Endodermal cell (in vitro differentiated cells): ENCODE data around the gene SRGAP3. TPM values are rescaled to one million over a fixed set of nuclear protein-coding genes. Genes with fewer than 3 reads are reported as not detected.
"Not testable (repeated sequence)": the region's sequence is repeated elsewhere in the genome, so short reads cannot be mapped to it uniquely, and the experiment has no call there.

Source experiments
- DNase-seq: peaks from one replicate; pipeline ENCODE4 v3.0.0-alpha.2; 2017
- H3K27ac ChIP-seq: 2 replicates; pipeline ENCODE4 v1.5.1; 2013; ENCODE audit warnings: mild to moderate bottlenecking, low read depth, low read length, moderate library complexity
- H3K27me3 ChIP-seq: 2 replicates; pipeline ENCODE4 v1.6.1; 2013; ENCODE audit warnings: mild to moderate bottlenecking, low read length, moderate library complexity; ENCODE audit not compliant: insufficient read depth, control insufficient read depth, poor library complexity, severe bottlenecking
- H3K36me3 ChIP-seq: 2 replicates; pipeline ENCODE4 v1.7.0; 2013; ENCODE audit warnings: mild to moderate bottlenecking, low read length, moderate library complexity; ENCODE audit not compliant: control insufficient read depth, insufficient read depth
- H3K4me1 ChIP-seq: one replicate; pipeline ENCODE4 v1.7.0; 2013; ENCODE audit warnings: low read length; ENCODE audit not compliant: control insufficient read depth, insufficient read depth
- H3K4me3 ChIP-seq: 2 replicates; pipeline ENCODE4 v1.5.1; 2013; ENCODE audit warnings: mild to moderate bottlenecking, low read length, moderate library complexity
- H3K9ac ChIP-seq: 2 replicates; pipeline ENCODE4 v1.6.1; 2013; ENCODE audit warnings: mild to moderate bottlenecking, low read length, moderate library complexity; ENCODE audit not compliant: poor library complexity, severe bottlenecking; ENCODE audit errors: extremely low read depth
- H3K9me3 ChIP-seq: 2 replicates; pipeline ENCODE4 v1.6.1; 2013; ENCODE audit warnings: mild to moderate bottlenecking, low read length, moderate library complexity; ENCODE audit not compliant: control insufficient read depth
- H3K27ac Mint-ChIP-seq: 2 replicates; pipeline ENCODE4 v1.8.0; 2020; ENCODE audit warnings: mixed read lengths
- H3K27me3 Mint-ChIP-seq: 2 replicates; pipeline ENCODE4 v1.8.0; 2021; ENCODE audit warnings: mild to moderate bottlenecking, mixed read lengths; ENCODE audit not compliant: insufficient read depth
- H3K36me3 Mint-ChIP-seq: 2 replicates; pipeline ENCODE4 v1.8.0; 2020; ENCODE audit warnings: low read depth, mixed read lengths
- H3K4me1 Mint-ChIP-seq: 2 replicates; pipeline ENCODE4 v1.8.0; 2020; ENCODE audit warnings: mixed read lengths
- H3K4me3 Mint-ChIP-seq: 2 replicates; pipeline ENCODE4 v1.8.0; 2020; ENCODE audit warnings: mild to moderate bottlenecking, moderate library complexity, mixed read lengths
- H3K9me3 Mint-ChIP-seq: 2 replicates; pipeline ENCODE4 v1.8.0; 2020; ENCODE audit warnings: mild to moderate bottlenecking, mixed read lengths
- WGBS, 2 experiments: methylation state at CpG; one replicate each; pipeline versions ENCODE4 v1.1.5 to v1.1.7; 2013; ENCODE audit warnings: missing lambda C conversion rate in 2 of 2, mixed read lengths in 1 of 2; ENCODE audit not compliant: insufficient coverage in 1 of 2, insufficient read length in 1 of 2; 5-methylcytosine and 5-hydroxymethylcytosine counted together
- total RNA-seq, 2 donors: library from RNA; stranded (reverse); fragmentation: NEBNext Ultra II Directional in 1 of 2; extraction: Animal tissue kit (Norgen Biotek cat#: 25700) in 1 of 2; gene quantifications; 2 replicates in 1 of 2; 3 replicates in 1 of 2; pipeline ENCODE4 v1.2.1, GENCODE V29; 2021
- TF ChIP-seq, protein P1 (sequence below): fragments of 200-600 bp; sonication (generic); conservative IDR thresholded peaks from 2 replicates; pipeline ENCODE4 v1.5.0; 2021; ENCODE audit warnings: antibody characterized with exemption, mild to moderate bottlenecking

Gene SRGAP3
- total RNA-seq, 2 donors from 2014 or later: 5.0 to 8.1 TPM

DNA sequence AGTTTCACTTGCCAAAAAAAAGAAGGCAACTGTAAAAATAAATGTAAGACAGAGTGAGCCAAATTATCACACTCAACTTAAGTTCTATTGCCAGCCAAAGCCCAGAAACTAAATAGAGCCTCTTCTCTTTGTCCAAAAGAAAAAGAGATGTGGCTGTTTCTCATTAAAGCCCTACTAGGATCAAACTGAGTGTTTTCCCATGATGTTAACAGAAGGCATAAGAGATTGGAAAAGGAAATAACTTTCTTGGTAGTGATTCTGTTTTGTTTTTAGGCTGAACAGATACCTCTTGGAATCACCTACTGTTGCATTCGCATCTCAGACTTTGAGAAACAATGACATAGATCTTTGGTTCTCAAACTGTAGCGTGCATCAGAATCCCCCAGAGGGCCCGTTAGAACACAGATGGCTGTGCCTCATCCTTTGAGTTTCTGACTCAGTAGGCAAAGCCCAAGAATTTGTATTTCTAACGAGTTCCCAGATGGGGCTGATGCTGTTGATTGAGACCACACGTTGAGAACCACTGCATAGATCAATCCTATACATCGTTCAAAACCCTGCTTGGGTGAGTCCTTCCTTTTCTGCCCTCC, 42.5 kb upstream of the SRGAP3 start:
- Histone ChIP-seq H3K27me3 (no peaks in the 10 kb centered on the region), H3K4me1 (no peaks in the 10 kb centered on the region), H3K9ac (no peak overlapping the region), H3K9me3 (no peaks in the 10 kb centered on the region), H3K4me3 (no peak overlapping the region), H3K27ac (peak overlapping the region; percentile 50), H3K36me3 (no peaks in the 10 kb centered on the region)
- DNase-seq: no peak
- peaks cover 10% of the 10 kb centered on the region for H3K9me3 Mint-ChIP-seq
- WGBS, 2 experiments: 68 to 77% methylated on average over 6 of the region's 6 CpGs
- no peak overlapping the region for H3K4me3 Mint-ChIP-seq
- no peak overlapping the region for H3K27ac Mint-ChIP-seq
- no peaks in the 10 kb centered on the region for H3K36me3 Mint-ChIP-seq
- H3K27me3 Mint-ChIP-seq: peaks cover 9% of the 10 kb centered on the region
- no peaks in the 10 kb centered on the region for H3K4me1 Mint-ChIP-seq
- TF ChIP-seq, protein P1, sequence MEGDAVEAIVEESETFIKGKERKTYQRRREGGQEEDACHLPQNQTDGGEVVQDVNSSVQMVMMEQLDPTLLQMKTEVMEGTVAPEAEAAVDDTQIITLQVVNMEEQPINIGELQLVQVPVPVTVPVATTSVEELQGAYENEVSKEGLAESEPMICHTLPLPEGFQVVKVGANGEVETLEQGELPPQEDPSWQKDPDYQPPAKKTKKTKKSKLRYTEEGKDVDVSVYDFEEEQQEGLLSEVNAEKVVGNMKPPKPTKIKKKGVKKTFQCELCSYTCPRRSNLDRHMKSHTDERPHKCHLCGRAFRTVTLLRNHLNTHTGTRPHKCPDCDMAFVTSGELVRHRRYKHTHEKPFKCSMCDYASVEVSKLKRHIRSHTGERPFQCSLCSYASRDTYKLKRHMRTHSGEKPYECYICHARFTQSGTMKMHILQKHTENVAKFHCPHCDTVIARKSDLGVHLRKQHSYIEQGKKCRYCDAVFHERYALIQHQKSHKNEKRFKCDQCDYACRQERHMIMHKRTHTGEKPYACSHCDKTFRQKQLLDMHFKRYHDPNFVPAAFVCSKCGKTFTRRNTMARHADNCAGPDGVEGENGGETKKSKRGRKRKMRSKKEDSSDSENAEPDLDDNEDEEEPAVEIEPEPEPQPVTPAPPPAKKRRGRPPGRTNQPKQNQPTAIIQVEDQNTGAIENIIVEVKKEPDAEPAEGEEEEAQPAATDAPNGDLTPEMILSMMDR: no peak

DNA sequence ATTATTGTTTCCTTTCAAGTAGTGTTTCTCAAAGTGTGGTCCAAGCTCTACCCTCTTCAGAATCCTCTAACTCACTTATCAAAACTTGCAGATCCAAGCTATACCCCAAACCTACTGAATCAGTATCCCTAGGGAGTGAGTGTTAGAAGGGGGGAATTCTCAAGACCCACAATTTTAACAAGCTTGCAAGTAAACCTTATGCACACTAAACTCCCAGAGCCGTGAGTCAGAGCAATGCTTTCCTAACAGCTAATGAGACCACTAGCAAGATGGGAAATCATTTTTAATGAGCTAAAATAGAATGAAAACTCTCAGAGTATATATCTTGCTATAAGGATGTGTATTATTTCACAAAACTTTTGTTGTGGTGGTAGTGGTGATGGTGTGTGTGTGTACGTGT, 41.1 kb upstream of the SRGAP3 start:
- Mint-ChIP-seq H3K27me3 (peaks cover under 1% of the 10 kb centered on the region), H3K9me3 (peaks cover 10% of the 10 kb centered on the region), H3K27ac (no peak overlapping the region), H3K36me3 (no peaks in the 10 kb centered on the region), H3K4me3 (no peak overlapping the region), H3K4me1 (no peaks in the 10 kb centered on the region)
- Histone ChIP-seq H3K27ac (no peak overlapping the region), H3K9ac (no peak overlapping the region), H3K36me3 (no peaks in the 10 kb centered on the region), H3K27me3 (no peaks in the 10 kb centered on the region), H3K4me1 (no peaks in the 10 kb centered on the region), H3K4me3 (no peak overlapping the region), H3K9me3 (no peaks in the 10 kb centered on the region)
- 69% methylated on average over 2 of the region's 2 CpGs; no CpG with 5 or more reads in 1 of the 2 experiments for WGBS, 2 experiments
- no peak for DNase-seq
- TF ChIP-seq, protein P1: no peak

DNA sequence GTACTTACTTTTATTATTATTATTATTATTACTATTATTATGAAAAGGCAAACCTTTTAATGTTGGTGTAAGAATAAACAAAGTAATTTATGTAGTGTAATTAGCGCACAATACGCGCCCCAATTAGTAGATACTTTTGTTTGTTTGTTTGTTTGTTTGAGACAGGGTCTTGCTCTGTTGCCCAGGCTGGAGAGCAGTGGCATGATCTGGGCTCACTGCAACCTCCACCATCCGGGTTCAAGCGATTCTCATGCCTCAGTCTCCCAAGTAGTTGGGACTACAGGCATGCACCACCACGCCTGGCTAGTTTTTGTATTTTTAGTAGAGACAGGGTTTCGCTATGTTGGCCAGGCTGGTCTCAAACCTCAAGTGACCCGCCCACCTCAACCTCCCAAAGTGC, 32.1 kb upstream of the SRGAP3 start:
- H3K27me3 ChIP-seq, H3K27ac ChIP-seq, H3K36me3 ChIP-seq, H3K4me3 ChIP-seq, H3K4me1 ChIP-seq, H3K9me3 Mint-ChIP-seq, H3K36me3 Mint-ChIP-seq, H3K4me1 Mint-ChIP-seq, H3K27me3 Mint-ChIP-seq, H3K9me3 ChIP-seq, H3K9ac ChIP-seq, H3K4me3 Mint-ChIP-seq, DNase-seq, H3K27ac Mint-ChIP-seq: not testable (repeated sequence)
- 86 to 95% methylated on average over 4 to 8 of the region's 8 CpGs for WGBS, 2 experiments
